Left kidney (tissue), 2 donors: ENCODE results near the gene FBXL7. TPM values are rescaled to one million over a fixed set of nuclear protein-coding genes. Genes with fewer than 3 reads are reported as not detected.

Experiments
- DNase-seq: peaks from one replicate; pipeline ENCODE4 v3.0.0-alpha.2; 2013
- polyA plus RNA-seq: library from polyadenylated mRNA; unstranded; fragments of 120-200 nt; gene quantifications from one replicate; pipeline ENCODE4 v1.2.1, GENCODE V29; 2013; ENCODE audit not compliant: insufficient read length

Gene FBXL7
- polyA plus RNA-seq, 1 donor: 29.8 TPM

- no peak for DNase-seq
Measured at GRCh38 chr5:15943487-15943886, 443.5 kb downstream of the FBXL7 start.

DNA sequence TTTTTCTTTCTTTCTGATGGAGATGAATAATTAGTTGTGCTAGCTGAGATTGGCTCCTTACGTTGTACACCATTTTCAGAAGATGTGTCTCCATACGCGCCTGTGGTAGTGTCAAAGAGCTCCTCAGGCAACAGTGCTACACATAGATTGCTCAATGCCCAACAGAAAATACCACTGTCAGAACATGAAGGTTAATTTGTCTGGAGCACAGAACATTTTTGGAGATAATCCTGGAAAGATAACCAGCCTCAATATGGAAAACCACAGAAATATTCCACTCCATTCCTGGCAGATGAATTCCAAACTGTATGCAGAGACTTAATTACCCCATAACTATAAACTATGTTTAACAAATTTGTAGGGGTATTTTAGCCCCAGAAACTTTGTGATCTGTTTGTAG, 446.0 kb downstream of the FBXL7 start:
- DNase-seq: no peak

DNA sequence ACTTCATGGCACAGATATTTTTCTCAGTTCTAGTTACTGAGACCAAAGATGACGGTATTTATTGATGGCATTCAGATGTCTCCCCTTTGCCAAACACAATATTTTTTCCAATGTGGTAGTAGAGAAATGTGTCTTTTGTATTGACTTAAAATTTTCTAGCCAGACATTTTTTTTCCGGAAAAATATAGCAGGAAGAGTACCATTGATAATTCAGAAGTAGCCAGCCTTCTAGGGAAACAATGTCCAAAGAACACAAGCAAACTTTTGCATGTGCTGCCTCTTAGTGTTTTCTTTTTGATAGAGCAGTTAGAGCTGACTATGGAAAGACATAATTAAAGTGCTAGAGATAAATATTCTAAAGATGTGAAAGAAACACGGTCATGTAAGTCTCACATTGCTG, 448.2 kb downstream of the FBXL7 start:
- no peak for DNase-seq

GRCh38 chr5:15951126-15951525, 451.1 kb downstream of the FBXL7 start:
- no peak for DNase-seq

GRCh38 chr5:15951550-15951949, 451.6 kb downstream of the FBXL7 start:
- DNase-seq: no peak

DNA sequence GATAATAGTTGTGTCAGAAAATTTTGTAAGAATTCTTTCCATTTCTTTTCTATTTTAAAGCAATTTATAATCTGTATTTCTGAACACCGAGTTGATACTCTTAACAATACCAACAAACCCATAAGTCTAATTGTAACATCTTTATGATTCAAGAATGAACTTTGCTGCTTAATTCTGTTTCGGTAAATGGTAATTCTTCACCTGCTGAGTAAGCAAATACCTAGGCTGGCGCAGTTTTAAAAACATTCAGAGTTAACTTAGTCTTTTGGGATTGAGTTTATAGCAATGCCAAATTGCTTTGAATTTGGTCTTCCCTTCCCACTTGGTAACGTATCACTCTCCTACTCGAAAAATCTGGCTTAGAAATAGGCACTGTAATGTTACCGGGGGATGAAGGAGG, 456.6 kb downstream of the FBXL7 start:
- no peak for DNase-seq

DNA sequence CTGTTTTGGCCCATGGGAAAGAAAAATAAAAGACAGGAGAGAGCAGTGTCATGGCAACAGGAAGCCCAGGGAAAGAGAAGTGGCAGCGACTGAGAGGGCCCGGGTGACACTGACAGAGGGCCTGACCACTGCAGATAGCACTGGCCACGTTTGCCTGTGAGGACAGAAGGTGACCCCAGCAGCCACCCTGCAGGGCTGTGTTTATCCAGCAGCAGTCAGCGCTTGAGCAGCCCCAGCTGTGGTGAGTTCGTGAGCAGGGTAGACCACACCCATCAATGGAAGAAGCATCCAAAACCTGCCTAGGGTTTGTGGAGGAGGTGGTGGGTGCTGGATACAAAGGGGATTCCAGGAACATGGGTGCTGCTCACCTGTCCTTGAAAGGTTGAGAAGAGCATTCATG, 457.1 kb downstream of the FBXL7 start:
- DNase-seq: no peak

GRCh38 chr5:15959370-15960164, 459.6 kb downstream of the FBXL7 start:
- peak; percentile 26 for DNase-seq

DNA sequence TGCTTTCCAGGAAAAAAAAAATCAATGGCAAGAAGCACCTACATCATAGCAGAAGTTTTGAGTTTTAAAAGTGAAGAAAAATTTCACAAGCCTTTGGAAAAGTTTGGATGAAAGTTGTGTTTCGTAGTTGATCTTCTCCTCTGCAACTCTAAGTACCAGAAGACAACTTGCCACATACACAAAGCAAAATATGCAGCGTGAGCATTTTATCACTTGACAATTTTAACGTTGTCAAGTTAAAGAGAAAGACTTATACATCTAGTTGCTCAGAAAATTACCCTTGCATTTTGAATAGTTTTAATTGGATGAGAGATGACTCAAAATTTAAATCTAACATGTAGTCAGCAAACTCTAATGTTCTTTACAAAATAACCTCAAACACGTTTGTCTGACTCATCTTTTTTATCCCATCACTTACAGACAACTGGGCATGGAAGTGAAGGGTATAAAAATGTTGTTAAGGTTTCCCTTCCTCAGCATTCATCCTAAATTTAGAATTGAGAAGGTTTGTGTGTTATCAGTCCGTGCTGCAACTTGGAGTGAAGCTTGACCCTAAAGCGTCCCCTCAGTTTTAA, 466.2 kb downstream of the FBXL7 start:
- no peak for DNase-seq

- DNase-seq: no peak
Measured at GRCh38 chr5:15966651-15967050, 466.7 kb downstream of the FBXL7 start.

- no peak for DNase-seq
Measured at GRCh38 chr5:15968993-15969392, 469.0 kb downstream of the FBXL7 start.

DNA sequence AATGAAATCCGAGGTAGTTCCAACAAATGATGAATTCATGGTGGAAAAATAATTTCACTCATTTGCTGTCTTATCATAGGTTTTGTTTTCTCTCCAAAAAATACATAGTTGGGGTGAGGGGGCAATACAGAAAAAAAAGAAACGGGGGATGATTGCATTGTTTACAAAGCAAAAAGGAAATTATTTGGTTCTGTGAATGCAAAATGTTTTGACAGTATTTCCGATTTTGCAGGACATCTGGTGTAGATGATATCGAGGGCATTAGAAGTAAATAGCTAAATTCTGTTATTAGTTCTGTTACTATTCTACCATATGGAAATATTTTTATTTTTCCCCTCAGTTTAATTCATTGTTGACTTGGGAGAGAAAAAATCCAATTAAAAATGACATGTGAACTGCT, 477.9 kb downstream of the FBXL7 start:
- DNase-seq: no peak

DNA sequence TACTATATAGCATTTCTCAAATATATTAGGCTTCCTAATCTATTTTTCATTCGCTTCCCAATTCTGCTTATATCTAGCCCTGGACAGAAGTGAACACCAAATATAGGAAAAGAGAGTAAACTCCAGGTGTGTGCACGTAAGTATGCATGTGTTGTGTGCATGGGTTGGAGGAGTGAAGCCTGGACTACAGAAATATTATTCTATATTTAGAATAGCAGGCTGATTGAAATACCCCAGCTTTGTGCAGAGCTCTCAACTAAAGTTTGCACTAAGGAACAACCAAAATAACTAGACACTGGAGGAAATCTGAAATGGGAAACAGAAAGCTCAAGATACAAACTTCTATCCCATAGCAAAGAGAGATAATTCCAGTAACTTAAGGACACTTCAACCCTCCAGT, 480.9 kb downstream of the FBXL7 start:
- DNase-seq: no peak

DNA sequence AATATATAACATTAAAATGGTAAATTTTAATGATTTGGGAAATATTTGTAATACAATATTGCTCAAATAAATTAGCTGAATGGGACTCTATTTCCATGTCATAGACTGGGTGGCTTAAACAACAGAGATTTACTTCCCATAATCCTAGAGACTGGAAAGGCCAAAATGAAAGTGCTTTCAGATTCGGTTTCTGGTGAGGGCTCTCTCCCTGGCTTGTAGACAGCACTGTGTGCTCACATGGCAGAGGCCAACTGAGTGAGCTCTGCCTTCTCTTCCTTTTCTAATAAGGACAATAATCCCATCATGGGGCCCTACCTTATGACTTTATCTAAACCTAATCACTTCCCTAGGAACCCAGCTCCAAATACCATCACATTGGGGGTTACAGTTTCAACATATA, 483.4 kb downstream of the FBXL7 start:
- no peak for DNase-seq
